WTC11 (cell line): ENCODE measurements around the gene UNC93B1. TPM values are rescaled to one million over a fixed set of nuclear protein-coding genes. Genes with fewer than 3 reads are reported as not detected.

Source experiments
- ATAC-seq: fragments of 200-7000 bp; cut with Tn5 transposase; 2 replicates; pipeline ENCODE4 v1.10.0; 2021; ENCODE audit warnings: mild to moderate bottlenecking, moderate library complexity
- CTCF ChIA-PET: fragments of 300-600 bp; sonication (Branson Sonifier 250); formaldehyde crosslinking; loops from one replicate; lab custom pipeline; 2021; ENCODE audit warnings: antibody characterized with exemption; lab: Charles Lee
- POLR2A ChIA-PET: fragments of 350-600 bp; sonication (Branson Sonifier 250); formaldehyde crosslinking; loops from one replicate; lab custom pipeline; 2021; ENCODE audit warnings: antibody characterized with exemption; lab: Charles Lee
- DNase-seq: peaks from one replicate; pipeline ENCODE4 v3.0.0; 2021; ENCODE audit warnings: low spot score
- H3K27ac Mint-ChIP-seq: 2 replicates; pipeline ENCODE4 v1.8.0; 2021; ENCODE audit warnings: mixed read lengths
- H3K27me3 Mint-ChIP-seq: 2 replicates; pipeline ENCODE4 v1.8.0; 2021; ENCODE audit warnings: low read depth, mild to moderate bottlenecking, moderate library complexity, mixed read lengths
- H3K36me3 Mint-ChIP-seq: 2 replicates; pipeline ENCODE4 v1.8.0; 2021; ENCODE audit warnings: mixed read lengths
- H3K4me1 Mint-ChIP-seq: 2 replicates; pipeline ENCODE4 v1.8.0; 2022; ENCODE audit warnings: mixed read lengths
- H3K4me3 Mint-ChIP-seq: 2 replicates; pipeline ENCODE4 v1.8.0; 2021; ENCODE audit warnings: mild to moderate bottlenecking, moderate library complexity, mixed read lengths
- H3K9me3 Mint-ChIP-seq: 2 replicates; pipeline ENCODE4 v1.8.0; 2021; ENCODE audit warnings: mixed read lengths
- CREM ChIP-seq: sonication (generic); formaldehyde crosslinking; IDR thresholded peaks from 2 replicates; pipeline ENCODE4 v1.8.1; 2022; ENCODE audit warnings: mild to moderate bottlenecking, missing genetic modification reagents, moderate library complexity
- GABPB1 ChIP-seq: sonication (generic); formaldehyde crosslinking; IDR thresholded peaks from 2 replicates; pipeline ENCODE4 v1.8.1; 2023; ENCODE audit warnings: mild to moderate bottlenecking, missing genetic modification reagents
- GRHL2 ChIP-seq: fragments of 250-450 bp; sonication (Bioruptor Pico); IDR thresholded peaks from 2 replicates; pipeline ENCODE4 v1.8.0; 2022; ENCODE audit warnings: mild to moderate bottlenecking, moderate library complexity; ENCODE audit not compliant: insufficient replicate concordance, severe bottlenecking
- HMGA2 ChIP-seq: fragments of 250-450 bp; sonication (Bioruptor Pico); IDR thresholded peaks from 2 replicates; pipeline ENCODE4 v1.4.0; 2021; ENCODE audit warnings: mild to moderate bottlenecking, moderate library complexity
- MYBL2 ChIP-seq: sonication (generic); formaldehyde crosslinking; IDR thresholded peaks from 2 replicates; pipeline ENCODE4 v1.8.1; 2023; ENCODE audit warnings: mild to moderate bottlenecking, moderate library complexity, missing genetic modification reagents
- SOX15 ChIP-seq: fragments of 250-450 bp; sonication (Bioruptor Pico); IDR thresholded peaks from 2 replicates; pipeline ENCODE4 v1.9.0; 2021; ENCODE audit warnings: mild to moderate bottlenecking
- SP1 ChIP-seq: sonication (generic); formaldehyde crosslinking; conservative IDR thresholded peaks from 2 replicates; pipeline ENCODE4 v1.8.1; 2022; ENCODE audit warnings: missing genetic modification reagents
- ZNF232 ChIP-seq: sonication (generic); formaldehyde crosslinking; IDR thresholded peaks from 2 replicates; pipeline ENCODE4 v1.8.0; 2022; ENCODE audit warnings: mild to moderate bottlenecking, missing genetic modification reagents
- ZNF416 ChIP-seq: fragments of 250-450 bp; sonication (Bioruptor Pico); IDR thresholded peaks from 2 replicates; pipeline ENCODE4 v1.9.0; 2021; ENCODE audit warnings: mild to moderate bottlenecking, inconsistent platforms
- total RNA-seq: library from RNA; stranded (reverse); gene quantifications from 3 replicates; pipeline ENCODE4 v1.2.3, GENCODE V29; 2021
- TF ChIP-seq, protein P1 (sequence below): fragments of 250-450 bp; sonication (Bioruptor Pico); IDR thresholded peaks from 2 replicates; pipeline ENCODE4 v1.9.0; 2021; ENCODE audit warnings: mild to moderate bottlenecking
- TF ChIP-seq, protein P2 (sequence below): fragments of 250-450 bp; sonication (Bioruptor Pico); IDR thresholded peaks from 2 replicates; pipeline ENCODE4 v1.9.0; 2021; ENCODE audit warnings: moderate library complexity, mild to moderate bottlenecking, inconsistent platforms, borderline replicate concordance
- TF ChIP-seq, protein P3 (sequence below): sonication (generic); formaldehyde crosslinking; IDR thresholded peaks from 2 replicates; pipeline ENCODE4 v1.8.0; 2023; ENCODE audit warnings: mild to moderate bottlenecking, missing genetic modification reagents
- TF ChIP-seq, protein P4 (sequence below): sonication (generic); formaldehyde crosslinking; IDR thresholded peaks from 2 replicates; pipeline ENCODE4 v1.8.1; 2023; ENCODE audit warnings: mild to moderate bottlenecking, missing genetic modification reagents
- TF ChIP-seq, protein P5 (sequence below): sonication (generic); formaldehyde crosslinking; IDR thresholded peaks from 2 replicates; pipeline ENCODE4 v1.8.1; 2023; ENCODE audit warnings: mild to moderate bottlenecking, missing genetic modification reagents, moderate library complexity
- TF ChIP-seq, protein P6 (sequence below): sonication (generic); formaldehyde crosslinking; IDR thresholded peaks from 2 replicates; pipeline ENCODE4 v1.8.0; 2022; ENCODE audit warnings: missing genetic modification reagents
- TF ChIP-seq, protein P7 (sequence below): sonication (generic); formaldehyde crosslinking; IDR thresholded peaks from 2 replicates; pipeline ENCODE4 v1.8.0; 2023; ENCODE audit warnings: missing genetic modification reagents, mild to moderate bottlenecking, borderline replicate concordance
- TF ChIP-seq, protein P8 (sequence below): fragments of 250-450 bp; sonication (Bioruptor Pico); conservative IDR thresholded peaks from 2 replicates; pipeline ENCODE4 v1.9.0; 2021; ENCODE audit warnings: mild to moderate bottlenecking

Gene UNC93B1
- total RNA-seq, 1 experiment from 2014 or later, result 27.9 TPM

DNA sequence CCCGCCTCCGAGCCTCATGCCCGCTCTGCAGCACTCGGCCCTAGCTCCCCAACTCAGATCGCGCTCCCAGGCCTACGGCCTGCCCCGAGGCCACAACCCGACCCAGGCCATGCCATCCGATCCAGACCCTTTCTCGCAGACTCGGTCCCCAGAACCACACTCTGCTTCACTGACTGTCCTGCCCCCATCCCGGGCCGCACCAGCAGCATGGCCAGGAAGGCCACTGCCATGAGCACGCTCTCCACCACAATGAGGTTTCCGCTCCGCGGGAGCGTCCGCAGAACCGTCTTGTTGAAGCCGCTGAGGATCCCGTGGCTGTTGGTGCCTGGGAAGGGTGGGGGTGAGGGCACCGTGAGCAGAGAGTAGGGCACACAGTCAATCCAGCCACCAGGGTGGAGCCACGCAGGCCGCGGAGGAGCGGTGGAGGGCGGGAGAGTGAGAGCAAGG lies 6.4 kb downstream of the UNC93B1 start (continued):
- no peak for TF ChIP-seq GRHL2 (CRISPR knock-in tag)
- no peak for TF ChIP-seq ZNF232
- TF ChIP-seq MYBL2 (CRISPR knock-in tag), result no peak
- no peak for TF ChIP-seq CREM
- TF ChIP-seq, protein P1, sequence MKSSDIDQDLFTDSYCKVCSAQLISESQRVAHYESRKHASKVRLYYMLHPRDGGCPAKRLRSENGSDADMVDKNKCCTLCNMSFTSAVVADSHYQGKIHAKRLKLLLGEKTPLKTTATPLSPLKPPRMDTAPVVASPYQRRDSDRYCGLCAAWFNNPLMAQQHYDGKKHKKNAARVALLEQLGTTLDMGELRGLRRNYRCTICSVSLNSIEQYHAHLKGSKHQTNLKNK, result no peak
- TF ChIP-seq, protein P2, sequence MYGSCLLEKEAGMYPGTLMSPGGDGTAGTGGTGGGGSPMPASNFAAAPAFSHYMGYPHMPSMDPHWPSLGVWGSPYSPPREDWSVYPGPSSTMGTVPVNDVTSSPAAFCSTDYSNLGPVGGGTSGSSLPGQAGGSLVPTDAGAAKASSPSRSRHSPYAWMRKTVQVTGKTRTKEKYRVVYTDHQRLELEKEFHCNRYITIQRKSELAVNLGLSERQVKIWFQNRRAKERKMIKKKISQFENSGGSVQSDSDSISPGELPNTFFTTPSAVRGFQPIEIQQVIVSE (CRISPR knock-in tag), result no peak
- TF ChIP-seq, protein P3, sequence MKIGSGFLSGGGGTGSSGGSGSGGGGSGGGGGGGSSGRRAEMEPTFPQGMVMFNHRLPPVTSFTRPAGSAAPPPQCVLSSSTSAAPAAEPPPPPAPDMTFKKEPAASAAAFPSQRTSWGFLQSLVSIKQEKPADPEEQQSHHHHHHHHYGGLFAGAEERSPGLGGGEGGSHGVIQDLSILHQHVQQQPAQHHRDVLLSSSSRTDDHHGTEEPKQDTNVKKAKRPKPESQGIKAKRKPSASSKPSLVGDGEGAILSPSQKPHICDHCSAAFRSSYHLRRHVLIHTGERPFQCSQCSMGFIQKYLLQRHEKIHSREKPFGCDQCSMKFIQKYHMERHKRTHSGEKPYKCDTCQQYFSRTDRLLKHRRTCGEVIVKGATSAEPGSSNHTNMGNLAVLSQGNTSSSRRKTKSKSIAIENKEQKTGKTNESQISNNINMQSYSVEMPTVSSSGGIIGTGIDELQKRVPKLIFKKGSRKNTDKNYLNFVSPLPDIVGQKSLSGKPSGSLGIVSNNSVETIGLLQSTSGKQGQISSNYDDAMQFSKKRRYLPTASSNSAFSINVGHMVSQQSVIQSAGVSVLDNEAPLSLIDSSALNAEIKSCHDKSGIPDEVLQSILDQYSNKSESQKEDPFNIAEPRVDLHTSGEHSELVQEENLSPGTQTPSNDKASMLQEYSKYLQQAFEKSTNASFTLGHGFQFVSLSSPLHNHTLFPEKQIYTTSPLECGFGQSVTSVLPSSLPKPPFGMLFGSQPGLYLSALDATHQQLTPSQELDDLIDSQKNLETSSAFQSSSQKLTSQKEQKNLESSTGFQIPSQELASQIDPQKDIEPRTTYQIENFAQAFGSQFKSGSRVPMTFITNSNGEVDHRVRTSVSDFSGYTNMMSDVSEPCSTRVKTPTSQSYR, result no peak

DNA sequence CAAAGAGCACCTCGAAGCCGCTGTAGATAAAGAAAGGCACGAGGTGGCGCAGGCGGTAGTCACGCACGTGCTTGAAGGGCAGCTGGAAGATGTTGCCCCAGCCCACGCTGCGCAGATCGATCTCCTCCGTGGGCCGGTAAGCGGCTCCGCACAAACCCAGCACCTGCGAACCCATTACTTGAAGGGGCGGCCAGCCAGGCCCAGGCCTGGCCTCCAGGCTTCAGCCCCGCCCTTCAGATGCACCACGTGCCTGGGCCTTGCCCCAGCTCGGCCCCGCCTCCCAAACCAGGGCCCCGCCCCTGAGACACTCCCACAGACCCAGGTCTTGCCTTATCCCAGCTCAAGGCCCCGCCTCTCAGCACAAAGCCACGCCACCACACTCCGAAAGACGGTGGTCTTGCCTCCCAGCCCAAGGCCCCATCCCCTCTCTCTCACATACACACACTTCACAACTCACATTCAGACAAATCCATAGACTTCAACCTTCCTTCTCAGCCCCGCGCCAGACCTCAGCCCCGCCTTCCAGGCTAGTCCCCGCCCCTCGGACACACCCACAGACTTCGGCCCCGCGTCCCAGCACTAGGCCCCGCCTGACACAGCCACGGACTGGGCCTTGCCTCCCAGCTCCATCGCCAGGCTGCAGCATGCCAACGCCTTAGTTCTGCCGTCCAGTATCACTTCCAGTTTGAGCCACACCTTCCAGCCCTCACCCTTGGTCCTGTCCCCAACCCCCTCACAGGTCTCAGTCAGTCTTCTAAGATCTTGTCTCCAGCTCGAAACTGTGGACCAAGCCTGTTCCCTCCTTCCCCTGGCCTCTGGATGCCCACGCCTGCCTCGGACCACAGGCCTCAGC lies 7.0 kb downstream of the UNC93B1 start:
- DNase-seq, result peak; percentile 98
- Mint-ChIP-seq H3K27me3 (peaks cover 6% of the 10 kb centered on the region), H3K36me3 (no peaks in the 10 kb centered on the region), H3K27ac (peak overlapping the region; percentile 67), H3K9me3 (no peaks in the 10 kb centered on the region), H3K4me3 (peak overlapping the region; percentile 75), H3K4me1 (peaks cover 17% of the 10 kb centered on the region)
- ChIA-PET CTCF (interaction anchor here (0.6 to 2.1 kb wide), 11 partner anchors 14 to 367 kb away, joined by 3 to 17 read pairs (median 5); partner anchors contain the start of genes ALDH3B1, NDUFS8 and NUDT8), POLR2A (interaction anchor here (0.9 kb wide), 1 partner anchor 14 kb away, joined by 6 read pairs; the partner anchor contains the start of gene ALDH3B1)
- peak; percentile 95 for ATAC-seq
- TF ChIP-seq, protein P4, sequence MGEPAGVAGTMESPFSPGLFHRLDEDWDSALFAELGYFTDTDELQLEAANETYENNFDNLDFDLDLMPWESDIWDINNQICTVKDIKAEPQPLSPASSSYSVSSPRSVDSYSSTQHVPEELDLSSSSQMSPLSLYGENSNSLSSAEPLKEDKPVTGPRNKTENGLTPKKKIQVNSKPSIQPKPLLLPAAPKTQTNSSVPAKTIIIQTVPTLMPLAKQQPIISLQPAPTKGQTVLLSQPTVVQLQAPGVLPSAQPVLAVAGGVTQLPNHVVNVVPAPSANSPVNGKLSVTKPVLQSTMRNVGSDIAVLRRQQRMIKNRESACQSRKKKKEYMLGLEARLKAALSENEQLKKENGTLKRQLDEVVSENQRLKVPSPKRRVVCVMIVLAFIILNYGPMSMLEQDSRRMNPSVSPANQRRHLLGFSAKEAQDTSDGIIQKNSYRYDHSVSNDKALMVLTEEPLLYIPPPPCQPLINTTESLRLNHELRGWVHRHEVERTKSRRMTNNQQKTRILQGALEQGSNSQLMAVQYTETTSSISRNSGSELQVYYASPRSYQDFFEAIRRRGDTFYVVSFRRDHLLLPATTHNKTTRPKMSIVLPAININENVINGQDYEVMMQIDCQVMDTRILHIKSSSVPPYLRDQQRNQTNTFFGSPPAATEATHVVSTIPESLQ, result no peak
- TF ChIP-seq, protein P5, sequence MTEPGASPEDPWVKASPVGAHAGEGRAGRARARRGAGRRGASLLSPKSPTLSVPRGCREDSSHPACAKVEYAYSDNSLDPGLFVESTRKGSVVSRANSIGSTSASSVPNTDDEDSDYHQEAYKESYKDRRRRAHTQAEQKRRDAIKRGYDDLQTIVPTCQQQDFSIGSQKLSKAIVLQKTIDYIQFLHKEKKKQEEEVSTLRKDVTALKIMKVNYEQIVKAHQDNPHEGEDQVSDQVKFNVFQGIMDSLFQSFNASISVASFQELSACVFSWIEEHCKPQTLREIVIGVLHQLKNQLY (CRISPR knock-in tag), result no peak
- TF ChIP-seq SP1, result peak; percentile 76; the same call in 1 of the 2 replicates
- TF ChIP-seq, protein P6, sequence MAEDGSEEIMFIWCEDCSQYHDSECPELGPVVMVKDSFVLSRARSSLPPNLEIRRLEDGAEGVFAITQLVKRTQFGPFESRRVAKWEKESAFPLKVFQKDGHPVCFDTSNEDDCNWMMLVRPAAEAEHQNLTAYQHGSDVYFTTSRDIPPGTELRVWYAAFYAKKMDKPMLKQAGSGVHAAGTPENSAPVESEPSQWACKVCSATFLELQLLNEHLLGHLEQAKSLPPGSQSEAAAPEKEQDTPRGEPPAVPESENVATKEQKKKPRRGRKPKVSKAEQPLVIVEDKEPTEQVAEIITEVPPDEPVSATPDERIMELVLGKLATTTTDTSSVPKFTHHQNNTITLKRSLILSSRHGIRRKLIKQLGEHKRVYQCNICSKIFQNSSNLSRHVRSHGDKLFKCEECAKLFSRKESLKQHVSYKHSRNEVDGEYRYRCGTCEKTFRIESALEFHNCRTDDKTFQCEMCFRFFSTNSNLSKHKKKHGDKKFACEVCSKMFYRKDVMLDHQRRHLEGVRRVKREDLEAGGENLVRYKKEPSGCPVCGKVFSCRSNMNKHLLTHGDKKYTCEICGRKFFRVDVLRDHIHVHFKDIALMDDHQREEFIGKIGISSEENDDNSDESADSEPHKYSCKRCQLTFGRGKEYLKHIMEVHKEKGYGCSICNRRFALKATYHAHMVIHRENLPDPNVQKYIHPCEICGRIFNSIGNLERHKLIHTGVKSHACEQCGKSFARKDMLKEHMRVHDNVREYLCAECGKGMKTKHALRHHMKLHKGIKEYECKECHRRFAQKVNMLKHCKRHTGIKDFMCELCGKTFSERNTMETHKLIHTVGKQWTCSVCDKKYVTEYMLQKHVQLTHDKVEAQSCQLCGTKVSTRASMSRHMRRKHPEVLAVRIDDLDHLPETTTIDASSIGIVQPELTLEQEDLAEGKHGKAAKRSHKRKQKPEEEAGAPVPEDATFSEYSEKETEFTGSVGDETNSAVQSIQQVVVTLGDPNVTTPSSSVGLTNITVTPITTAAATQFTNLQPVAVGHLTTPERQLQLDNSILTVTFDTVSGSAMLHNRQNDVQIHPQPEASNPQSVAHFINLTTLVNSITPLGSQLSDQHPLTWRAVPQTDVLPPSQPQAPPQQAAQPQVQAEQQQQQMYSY (CRISPR knock-in tag), result 0 out of 2 replicates have a peak, but pooled peaks have one; percentile 18
- no peak for TF ChIP-seq MYBL2 (CRISPR knock-in tag)
- TF ChIP-seq, protein P7, sequence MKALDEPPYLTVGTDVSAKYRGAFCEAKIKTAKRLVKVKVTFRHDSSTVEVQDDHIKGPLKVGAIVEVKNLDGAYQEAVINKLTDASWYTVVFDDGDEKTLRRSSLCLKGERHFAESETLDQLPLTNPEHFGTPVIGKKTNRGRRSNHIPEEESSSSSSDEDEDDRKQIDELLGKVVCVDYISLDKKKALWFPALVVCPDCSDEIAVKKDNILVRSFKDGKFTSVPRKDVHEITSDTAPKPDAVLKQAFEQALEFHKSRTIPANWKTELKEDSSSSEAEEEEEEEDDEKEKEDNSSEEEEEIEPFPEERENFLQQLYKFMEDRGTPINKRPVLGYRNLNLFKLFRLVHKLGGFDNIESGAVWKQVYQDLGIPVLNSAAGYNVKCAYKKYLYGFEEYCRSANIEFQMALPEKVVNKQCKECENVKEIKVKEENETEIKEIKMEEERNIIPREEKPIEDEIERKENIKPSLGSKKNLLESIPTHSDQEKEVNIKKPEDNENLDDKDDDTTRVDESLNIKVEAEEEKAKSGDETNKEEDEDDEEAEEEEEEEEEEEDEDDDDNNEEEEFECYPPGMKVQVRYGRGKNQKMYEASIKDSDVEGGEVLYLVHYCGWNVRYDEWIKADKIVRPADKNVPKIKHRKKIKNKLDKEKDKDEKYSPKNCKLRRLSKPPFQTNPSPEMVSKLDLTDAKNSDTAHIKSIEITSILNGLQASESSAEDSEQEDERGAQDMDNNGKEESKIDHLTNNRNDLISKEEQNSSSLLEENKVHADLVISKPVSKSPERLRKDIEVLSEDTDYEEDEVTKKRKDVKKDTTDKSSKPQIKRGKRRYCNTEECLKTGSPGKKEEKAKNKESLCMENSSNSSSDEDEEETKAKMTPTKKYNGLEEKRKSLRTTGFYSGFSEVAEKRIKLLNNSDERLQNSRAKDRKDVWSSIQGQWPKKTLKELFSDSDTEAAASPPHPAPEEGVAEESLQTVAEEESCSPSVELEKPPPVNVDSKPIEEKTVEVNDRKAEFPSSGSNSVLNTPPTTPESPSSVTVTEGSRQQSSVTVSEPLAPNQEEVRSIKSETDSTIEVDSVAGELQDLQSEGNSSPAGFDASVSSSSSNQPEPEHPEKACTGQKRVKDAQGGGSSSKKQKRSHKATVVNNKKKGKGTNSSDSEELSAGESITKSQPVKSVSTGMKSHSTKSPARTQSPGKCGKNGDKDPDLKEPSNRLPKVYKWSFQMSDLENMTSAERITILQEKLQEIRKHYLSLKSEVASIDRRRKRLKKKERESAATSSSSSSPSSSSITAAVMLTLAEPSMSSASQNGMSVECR (CRISPR knock-in tag), result peak; percentile 22; the same call in 1 of the 2 replicates
- no peak for TF ChIP-seq HMGA2 (CRISPR knock-in tag)
- TF ChIP-seq ZNF416 (CRISPR knock-in tag), result no peak
- TF ChIP-seq GABPB1 (CRISPR knock-in tag), result no peak
- TF ChIP-seq SOX15 (CRISPR knock-in tag), result no peak
- TF ChIP-seq, protein P8, sequence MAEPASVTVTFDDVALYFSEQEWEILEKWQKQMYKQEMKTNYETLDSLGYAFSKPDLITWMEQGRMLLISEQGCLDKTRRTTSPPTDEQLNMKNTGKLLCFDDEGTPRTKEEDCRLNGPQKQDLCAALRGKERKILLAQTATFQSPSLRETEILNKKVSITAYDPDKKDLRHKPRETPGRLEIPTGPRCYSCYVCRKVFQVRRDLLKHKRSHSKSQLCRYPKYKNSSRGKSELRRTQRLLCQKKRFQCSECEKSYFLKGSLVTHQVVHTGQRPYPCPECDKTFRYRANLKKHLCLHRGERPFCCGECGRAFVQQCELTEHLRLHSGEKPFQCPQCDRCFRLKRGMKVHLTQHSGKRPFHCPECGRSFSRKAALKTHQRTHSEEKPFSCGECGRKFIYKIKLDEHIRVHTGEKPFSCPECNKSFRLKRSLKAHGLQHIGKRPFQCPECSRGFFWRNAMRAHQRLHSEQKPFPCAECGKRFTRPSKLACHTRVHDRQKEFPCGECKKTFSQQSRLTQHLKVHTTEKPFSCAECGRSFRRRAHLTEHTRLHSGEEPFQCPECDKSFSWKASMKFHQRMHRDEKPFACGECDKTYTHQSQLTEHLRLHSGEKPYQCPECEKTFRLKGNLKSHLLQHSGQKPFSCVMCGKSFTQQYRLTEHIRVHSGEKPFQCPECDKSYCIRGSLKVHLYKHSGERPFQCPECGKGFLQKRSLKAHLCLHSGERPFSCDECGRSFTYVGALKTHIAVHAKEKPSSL (CRISPR knock-in tag), result no peak
